Stomach (tissue), 9 donors: ENCODE results near the gene KRT34. TPM values are rescaled to one million over a fixed set of nuclear protein-coding genes. Genes with fewer than 3 reads are reported as not detected.

Source experiments
- DNase-seq, 2 donors: peaks; one replicate each; pipeline versions ENCODE4 v3.0.0 to v3.0.0-alpha.2; 2013 to 2019
- H3K27ac ChIP-seq, 5 donors: fragments of 200-600 bp in 4 of 5; sonication (generic) in 4 of 5; one replicate each; pipeline ENCODE4 v1.5.1; 2013 to 2019; ENCODE audit warnings: mild to moderate bottlenecking in 1 of 5, moderate library complexity in 1 of 5
- H3K27me3 ChIP-seq, 3 donors: fragments of 200-600 bp; sonication (generic); one replicate each; pipeline ENCODE4 v1.5.1; 2017 to 2019; ENCODE audit warnings: mixed run types in 1 of 3
- H3K36me3 ChIP-seq, 4 donors: fragments of 200-600 bp; sonication (generic); 1 replicate in 3 of 4; 2 replicates in 1 of 4; pipeline ENCODE4 v1.5.1; 2016 to 2019
- H3K4me1 ChIP-seq, 4 donors: fragments of 200-600 bp; sonication (generic); one replicate each; pipeline ENCODE4 v1.5.1; 2016 to 2019
- H3K4me3 ChIP-seq, 4 donors: fragments of 200-600 bp; sonication (generic) in 3 of 4; one replicate each; pipeline ENCODE4 v1.5.1; 2016 to 2019; ENCODE audit warnings: mild to moderate bottlenecking in 1 of 4
- H3K9me3 ChIP-seq, 4 donors: fragments of 200-600 bp; sonication (generic); one replicate each; pipeline ENCODE4 v1.5.1; 2016 to 2019
- EP300 ChIP-seq: sonication (generic); formaldehyde crosslinking; IDR thresholded peaks from one replicate; pipeline ENCODE4 v1.6.1; 2017; ENCODE audit warnings: antibody characterized with exemption
- POLR2A ChIP-seq, 4 donors: fragments of 450-650 bp; IDR thresholded peaks; one replicate each; pipeline ENCODE4 v1.6.1; 2016; ENCODE audit warnings: antibody characterized with exemption in 4 of 4, control low read depth in 2 of 4, mild to moderate bottlenecking in 1 of 4, moderate library complexity in 1 of 4
- POLR2AphosphoS5 ChIP-seq, 3 donors: sonication (generic); formaldehyde crosslinking; IDR thresholded peaks; one replicate each; pipeline ENCODE4 v1.6.1; 2016; ENCODE audit warnings: antibody characterized with exemption in 3 of 3
- WGBS, 5 donors: extraction: QIAGEN DNeasy Blood & Tissue Kit in 3 of 5; methylation state at CpG; one replicate each; pipeline versions ENCODE4 v1.1.5 to v1.1.7; 2013 to 2018; 5-methylcytosine and 5-hydroxymethylcytosine counted together
- intact Hi-C: fragments of 100-400 bp; cut with DNase I; formaldehyde crosslinking; loops from one replicate; pipeline ENCODE4 v1.15.1; 2023; ENCODE audit warnings: low total_unique reads
- polyA plus RNA-seq, 3 donors: library from polyadenylated mRNA; stranded (reverse); fragments of 200-250 nt; gene quantifications; one replicate each; pipeline ENCODE4 v1.2.3, GENCODE V29; 2013
- total RNA-seq, 5 donors: library from RNA; depleted of rRNA; stranded (reverse); fragments of >200 nt; gene quantifications; one replicate each; pipeline versions ENCODE4 v1.1.0 to v1.2.3, GENCODE V29; 2014 to 2016
- TF ChIP-seq, protein P1 (sequence below), 7 experiments: fragments of 450-650 bp in 4 of 7; fragments of 200-600 bp in 3 of 7; sonication (generic) in 3 of 7; IDR thresholded peaks; one replicate each; pipeline ENCODE4 v1.5.1; 2016 to 2019; ENCODE audit warnings: antibody characterized with exemption in 7 of 7, control low read depth in 2 of 7, mild to moderate bottlenecking in 1 of 7
- donor health status: healthy with polysubstance abuse.
- donor health status: Bipolar disorder and iron deficiency.
- donor health status: healthy.

The KRT34 gene
- total and polyA plus RNA-seq, 8 donors, result 0.20 TPM; not detected in 7

DNA sequence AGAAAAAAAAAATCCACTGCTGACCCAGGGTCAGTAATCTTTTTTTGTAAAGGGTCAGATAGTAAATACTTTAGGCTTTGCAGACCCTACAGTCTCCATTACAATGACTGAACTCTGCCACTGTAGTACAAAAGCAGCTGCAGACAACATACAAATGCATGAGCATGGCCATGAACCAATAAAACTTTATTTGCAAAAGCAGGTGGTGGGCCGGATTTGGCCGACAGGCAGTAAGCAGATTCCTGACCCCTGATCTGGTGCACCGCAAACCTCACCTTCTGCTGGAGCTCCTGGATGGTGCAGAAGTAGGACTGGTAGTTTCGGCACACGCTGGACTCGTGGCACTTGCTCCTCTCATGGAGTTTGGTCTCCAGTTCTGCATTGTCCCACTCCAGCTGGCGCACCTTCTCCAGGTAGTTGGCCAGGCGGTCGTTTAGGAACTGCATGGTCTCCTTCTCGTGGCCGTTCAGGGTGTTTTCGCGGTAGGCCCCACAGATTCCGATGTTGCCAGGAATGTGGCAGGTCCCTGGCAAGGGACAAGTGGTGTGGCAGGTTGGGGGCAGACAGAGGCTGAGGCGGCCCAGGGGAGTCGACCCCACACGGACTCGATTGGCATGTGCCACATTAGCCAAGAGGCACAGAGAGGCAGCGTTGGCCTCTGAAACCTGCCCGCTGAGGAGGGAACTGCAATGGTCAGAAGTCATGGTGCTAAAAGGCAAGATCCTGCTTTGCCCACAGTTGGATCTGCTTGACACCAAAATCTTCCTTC lies 29.1 kb upstream of the KRT34 start:
- H3K27me3 ChIP-seq, result no peaks in the 10 kb centered on the region
- no peaks in the 10 kb centered on the region for H3K9me3 ChIP-seq
- H3K4me3 ChIP-seq, result no peak overlapping the region
- WGBS, 5 donors, result 91 to 96% (median 95%) methylated on average over 20 of the region's 20 CpGs
- H3K4me1 ChIP-seq, result peaks cover 0 to 5% (median 2%) of the 10 kb centered on the region in 4 donors
- DNase-seq, result no peak
- TF ChIP-seq, protein P1, sequence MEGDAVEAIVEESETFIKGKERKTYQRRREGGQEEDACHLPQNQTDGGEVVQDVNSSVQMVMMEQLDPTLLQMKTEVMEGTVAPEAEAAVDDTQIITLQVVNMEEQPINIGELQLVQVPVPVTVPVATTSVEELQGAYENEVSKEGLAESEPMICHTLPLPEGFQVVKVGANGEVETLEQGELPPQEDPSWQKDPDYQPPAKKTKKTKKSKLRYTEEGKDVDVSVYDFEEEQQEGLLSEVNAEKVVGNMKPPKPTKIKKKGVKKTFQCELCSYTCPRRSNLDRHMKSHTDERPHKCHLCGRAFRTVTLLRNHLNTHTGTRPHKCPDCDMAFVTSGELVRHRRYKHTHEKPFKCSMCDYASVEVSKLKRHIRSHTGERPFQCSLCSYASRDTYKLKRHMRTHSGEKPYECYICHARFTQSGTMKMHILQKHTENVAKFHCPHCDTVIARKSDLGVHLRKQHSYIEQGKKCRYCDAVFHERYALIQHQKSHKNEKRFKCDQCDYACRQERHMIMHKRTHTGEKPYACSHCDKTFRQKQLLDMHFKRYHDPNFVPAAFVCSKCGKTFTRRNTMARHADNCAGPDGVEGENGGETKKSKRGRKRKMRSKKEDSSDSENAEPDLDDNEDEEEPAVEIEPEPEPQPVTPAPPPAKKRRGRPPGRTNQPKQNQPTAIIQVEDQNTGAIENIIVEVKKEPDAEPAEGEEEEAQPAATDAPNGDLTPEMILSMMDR (IDR thresholded peaks at IDR 0.05), result no peak
- TF ChIP-seq POLR2A (IDR thresholded peaks at IDR 0.05), result no peak
- TF ChIP-seq POLR2AphosphoS5 (IDR thresholded peaks at IDR 0.05), result no peak
- TF ChIP-seq EP300, result no peak
- intact Hi-C loops, result no loop called here
- no peak overlapping the region for H3K27ac ChIP-seq
- no peaks in the 10 kb centered on the region for H3K36me3 ChIP-seq

DNA sequence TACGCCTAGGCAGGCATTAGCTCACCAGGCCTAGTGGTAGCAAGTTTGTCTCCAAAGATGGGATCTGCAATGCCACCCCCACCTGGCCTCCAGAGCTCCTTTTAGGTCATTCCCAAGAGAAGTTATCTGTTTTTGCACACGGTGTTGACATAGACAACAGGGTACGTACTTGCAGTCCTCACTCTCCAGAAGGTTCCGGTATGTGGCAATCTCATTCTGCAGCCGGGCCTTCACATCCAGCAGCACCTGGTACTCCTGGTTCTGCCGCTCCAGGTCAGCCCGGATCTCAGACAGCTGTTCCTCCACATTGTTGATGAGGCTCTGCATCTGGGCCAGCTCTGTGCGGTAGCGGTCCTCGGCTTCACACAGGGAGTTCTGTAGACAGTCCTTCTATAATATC lies 25.1 kb upstream of the KRT34 start:
- H3K27ac ChIP-seq, result no peak overlapping the region
- 92 to 95% (median 94%) methylated on average over 10 of the region's 10 CpGs for WGBS, 5 donors

GRCh38 chr17:41406205-41406604 lies 24.1 kb upstream of the KRT34 start:
- intact Hi-C loops, result no loop called here
- peak in 1 of 2 donors; percentile 47 for DNase-seq
- Histone ChIP-seq H3K27me3 (no peaks in the 10 kb centered on the region), H3K9me3 (no peaks in the 10 kb centered on the region), H3K4me1 (no peaks in the 10 kb centered on the region), H3K36me3 (no peaks in the 10 kb centered on the region), H3K27ac (no peak overlapping the region), H3K4me3 (no peak overlapping the region)
- no peak for TF ChIP-seq EP300
- TF ChIP-seq POLR2AphosphoS5 (IDR thresholded peaks at IDR 0.05), result no peak
- TF ChIP-seq, protein P1 (IDR thresholded peaks at IDR 0.05), result no peak
- TF ChIP-seq POLR2A (IDR thresholded peaks at IDR 0.05), result no peak
- 39 to 64% (median 49%) methylated on average over 5 of the region's 5 CpGs for WGBS, 5 donors

More for the DNA sequence above, 25.1 kb upstream of the KRT34 start:
- Histone ChIP-seq H3K9me3 (no peaks in the 10 kb centered on the region), H3K36me3 (no peaks in the 10 kb centered on the region), H3K4me1 (no peaks in the 10 kb centered on the region), H3K4me3 (no peak overlapping the region), H3K27me3 (no peaks in the 10 kb centered on the region)
- intact Hi-C loops, result no loop called here
- no peak for DNase-seq
- no peak for TF ChIP-seq EP300
- TF ChIP-seq, protein P1 (IDR thresholded peaks at IDR 0.05), result no peak
- no peak for TF ChIP-seq POLR2AphosphoS5 (IDR thresholded peaks at IDR 0.05)
- TF ChIP-seq POLR2A (IDR thresholded peaks at IDR 0.05), result no peak

- 47 to 75% (median 63%) methylated on average over 7 of the region's 7 CpGs for WGBS, 5 donors
- Histone ChIP-seq H3K4me3 (no peak overlapping the region), H3K27ac (no peak overlapping the region), H3K27me3 (peaks cover 0 to 9% (median 0%) of the 10 kb centered on the region in 3 donors), H3K9me3 (no peaks in the 10 kb centered on the region), H3K4me1 (no peaks in the 10 kb centered on the region), H3K36me3 (no peaks in the 10 kb centered on the region)
- TF ChIP-seq POLR2A (IDR thresholded peaks at IDR 0.05), result no peak
- TF ChIP-seq, protein P1 (IDR thresholded peaks at IDR 0.05), result no peak
- TF ChIP-seq POLR2AphosphoS5 (IDR thresholded peaks at IDR 0.05), result no peak
- TF ChIP-seq EP300, result no peak
- intact Hi-C loops, result no loop called here
- peak in 1 of 2 donors; percentile 30 for DNase-seq
These were observed 22.0 kb upstream of the KRT34 start for GRCh38 chr17:41404024-41404671.
